HepG2 (cell line): ENCODE measurements around the gene KMT2D. TPM values are rescaled to one million over a fixed set of nuclear protein-coding genes. Genes with fewer than 3 reads are reported as not detected.

Source experiments
- AGO2 ChIP-seq: fragments of 200-400 bp; formaldehyde crosslinking; optimal IDR thresholded peaks from 2 replicates; pipeline ENCODE3; 2017; ENCODE audit warnings: mild to moderate bottlenecking, low read depth, low read length, moderate library complexity
- ARNT ChIP-seq: fragments of 450-650 bp; IDR thresholded peaks from 2 replicates; pipeline ENCODE4 v1.6.1; 2017
- GATA4 ChIP-seq: sonication (generic); IDR thresholded peaks from 2 replicates; pipeline ENCODE4 v1.6.1; 2016; ENCODE audit warnings: antibody characterized with exemption, low read depth, borderline replicate concordance
- GPN1 ChIP-seq: sonication (generic); formaldehyde crosslinking; IDR thresholded peaks from 2 replicates; pipeline ENCODE4 v1.5.1; 2020; ENCODE audit warnings: missing genetic modification reagents, borderline replicate concordance
- HMG20A ChIP-seq: IDR thresholded peaks from 2 replicates; pipeline ENCODE4 v1.6.1; 2016; ENCODE audit warnings: borderline replicate concordance
- HNF4A ChIP-seq: sonication (generic); formaldehyde crosslinking; IDR thresholded peaks from 2 replicates; pipeline ENCODE4 v1.4.0; 2020; ENCODE audit warnings: missing genetic modification reagents
- MEIS2 ChIP-seq: sonication (generic); formaldehyde crosslinking; IDR thresholded peaks from 2 replicates; pipeline ENCODE4 v1.9.0; 2021; ENCODE audit warnings: mild to moderate bottlenecking, missing genetic modification reagents
- MXD3 ChIP-seq: IDR thresholded peaks from 2 replicates; pipeline ENCODE4 v1.6.1; 2016; ENCODE audit warnings: mild to moderate bottlenecking, missing biosample characterization, missing genetic modification reagents
- NCOA1 ChIP-seq: sonication (generic); formaldehyde crosslinking; IDR thresholded peaks from 2 replicates; pipeline ENCODE4 v1.9.0; 2021; ENCODE audit warnings: missing genetic modification reagents
- NFIC ChIP-seq: IDR thresholded peaks from 2 replicates; pipeline ENCODE4 v1.6.1; 2012; ENCODE audit warnings: mild to moderate bottlenecking, low read length, inconsistent platforms
- RAD21 ChIP-seq: fragments of 450-650 bp; formaldehyde crosslinking; IDR thresholded peaks from 2 replicates; pipeline ENCODE4 v1.5.0; 2020; ENCODE audit warnings: mild to moderate bottlenecking
- SALL1 ChIP-seq: sonication (generic); formaldehyde crosslinking; IDR thresholded peaks from 2 replicates; pipeline ENCODE4 v1.8.0; 2022; ENCODE audit warnings: mild to moderate bottlenecking, missing genetic modification reagents
- SP2 ChIP-seq: sonication (generic); formaldehyde crosslinking; IDR thresholded peaks from 2 replicates; pipeline ENCODE4 v1.5.1; 2020; ENCODE audit warnings: mild to moderate bottlenecking, missing genetic modification reagents
- SP5 ChIP-seq: IDR thresholded peaks from 2 replicates; pipeline ENCODE4 v1.6.1; 2016; ENCODE audit warnings: low read depth, borderline replicate concordance
- TCF7 ChIP-seq: sonication (generic); IDR thresholded peaks from 2 replicates; pipeline ENCODE4 v1.6.1; 2016; ENCODE audit warnings: antibody characterized with exemption, low read depth
- TGIF2 ChIP-seq: IDR thresholded peaks from 2 replicates; pipeline ENCODE4 v1.6.1; 2016; ENCODE audit warnings: control low read depth, missing compliant biosample characterization
- TRIM22 ChIP-seq: fragments of 450-650 bp; IDR thresholded peaks from 2 replicates; pipeline ENCODE4 v1.6.1; 2017
- UBTF ChIP-seq: sonication (generic); formaldehyde crosslinking; IDR thresholded peaks from 2 replicates; pipeline ENCODE4 v1.4.0; 2020; ENCODE audit warnings: mild to moderate bottlenecking, missing genetic modification reagents
- ZKSCAN8 ChIP-seq: IDR thresholded peaks from 2 replicates; pipeline ENCODE4 v1.6.1; 2016; ENCODE audit warnings: borderline replicate concordance, missing genetic modification reagents, missing compliant biosample characterization
- ZNF121 ChIP-seq: sonication (generic); formaldehyde crosslinking; IDR thresholded peaks from 2 replicates; pipeline ENCODE4 v1.5.0; 2020; ENCODE audit warnings: mild to moderate bottlenecking, missing genetic modification reagents
- ZNF44 ChIP-seq: sonication (generic); formaldehyde crosslinking; IDR thresholded peaks from 2 replicates; pipeline ENCODE4 v1.5.1; 2020; ENCODE audit warnings: mild to moderate bottlenecking, missing genetic modification reagents
- ZNF572 ChIP-seq: sonication (generic); formaldehyde crosslinking; IDR thresholded peaks from 2 replicates; pipeline ENCODE4 v1.5.1; 2020; ENCODE audit warnings: mild to moderate bottlenecking, missing genetic modification reagents
- ZNF674 ChIP-seq: sonication (generic); formaldehyde crosslinking; IDR thresholded peaks from 2 replicates; pipeline ENCODE4 v1.5.0; 2020; ENCODE audit warnings: low read depth, mild to moderate bottlenecking, missing genetic modification reagents
- ZNF792 ChIP-seq: IDR thresholded peaks from 2 replicates; pipeline ENCODE4 v1.6.1; 2016
- ZNF83 ChIP-seq: sonication (generic); formaldehyde crosslinking; IDR thresholded peaks from 2 replicates; pipeline ENCODE4 v1.4.0; 2020; ENCODE audit warnings: missing genetic modification reagents, mild to moderate bottlenecking, borderline replicate concordance
- polyA plus RNA-seq, 8 experiments: library from polyadenylated mRNA; depleted of rRNA in 3 of 8; stranded (reverse) in 7 of 8; unstranded in 1 of 8; fragments of >200 nt; fragmentation: Illumina TruSeq in 4 of 8; extraction: Trizol in 4 of 8; gene quantifications; 2 replicates each; pipeline versions ENCODE4 v1.2.1 to v1.2.3, GENCODE V29; 2011 to 2016; ENCODE audit warnings: low read depth in 4 of 8, missing spikeins in 1 of 8, mixed read lengths in 1 of 8; ENCODE audit not compliant: insufficient read depth in 1 of 8
- total RNA-seq, 5 experiments: library from RNA; depleted of rRNA; stranded (reverse); fragments of >200 nt; fragmentation: Illumina TruSeq; extraction: Trizol; gene quantifications; 2 replicates each; pipeline ENCODE4 v1.2.3, GENCODE V29; 2016; ENCODE audit warnings: low read depth in 1 of 5

KMT2D gene
- total and polyA plus RNA-seq, 2 of the 13 experiments (the other 11 are each of a cell fraction or from before 2014, with no cell fraction given), result 8.1 to 10.4 TPM

GRCh38 chr12:49060237-49061156 lies at the start of gene KMT2D (continued):
- TF ChIP-seq HNF4A (CRISPR knock-in tag) (no peak; the same call in 1 of the 2 replicates), ZNF572 (no peak), ZNF83 (CRISPR knock-in tag) (no peak), TCF7 (0 out of 2 replicates have a peak, but pooled peaks have one; percentile 24), HMG20A (CRISPR knock-in tag) (0 out of 2 replicates have a peak, but pooled peaks have one; percentile 15), ARNT (no peak), ZNF44 (CRISPR knock-in tag) (no peak), GATA4 (peak; percentile 48), MEIS2 (CRISPR knock-in tag) (peak; percentile 77), SP2 (CRISPR knock-in tag) (peak; percentile 70), NCOA1 (CRISPR knock-in tag) (peak; percentile 84; the same call in 1 of the 2 replicates), UBTF (CRISPR knock-in tag) (peak; percentile 90), AGO2 (peak; percentile 64), RAD21 (CRISPR knock-in tag) (no peak), ZKSCAN8 (CRISPR knock-in tag) (0 out of 2 replicates have a peak, but pooled peaks have one; percentile 31), TRIM22 (no peak), ZNF674 (CRISPR knock-in tag) (0 out of 2 replicates have a peak, but pooled peaks have one; percentile 34), SALL1 (peak; percentile 80), ZNF792 (CRISPR knock-in tag) (peak; percentile 51; the same call in 1 of the 2 replicates), NFIC (no peak), TGIF2 (CRISPR knock-in tag) (peak; percentile 89), SP5 (CRISPR knock-in tag) (no peak), MXD3 (CRISPR knock-in tag) (peak; percentile 78; the same call in 1 of the 2 replicates), ZNF121 (no peak), GPN1 (no peak)
